ENCODE data around the gene MPP3.

DNA sequence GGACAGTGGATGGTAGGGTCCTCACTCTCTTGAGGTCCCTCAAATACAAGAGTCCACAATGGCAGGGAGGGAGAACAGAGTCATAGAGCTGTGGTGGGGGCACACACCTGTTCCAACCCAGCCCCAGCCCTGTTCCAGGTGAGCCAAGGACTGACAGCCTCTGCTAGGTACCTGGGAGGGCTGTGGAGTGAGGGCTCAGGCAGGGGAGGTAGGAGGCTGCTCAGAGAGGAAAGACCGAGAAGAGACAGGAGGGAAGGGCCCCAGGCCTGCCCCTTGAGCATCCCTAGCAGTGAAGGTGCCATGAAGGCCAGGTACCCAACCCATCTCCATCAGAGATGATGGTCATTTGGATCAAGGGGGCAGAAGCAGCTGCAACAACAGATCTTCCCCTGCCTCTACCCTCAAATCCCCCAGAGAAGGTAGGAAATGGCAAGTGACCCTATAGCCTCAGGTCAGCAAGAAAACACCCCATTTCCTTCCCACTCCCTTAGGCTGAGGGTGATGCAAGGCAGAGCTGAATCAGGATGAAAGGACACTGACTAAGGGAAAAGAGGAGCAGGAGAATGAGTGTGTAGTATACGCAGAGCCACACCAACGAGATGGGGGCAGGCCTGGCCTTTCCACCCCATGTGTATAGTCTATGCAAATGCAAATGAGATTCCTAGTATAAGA, 42.7 kb upstream of the MPP3 start:
- no peak for TF ChIP-seq POLR2AphosphoS5 (IDR thresholded peaks at IDR 0.05; ENCODE audit: insufficient read depth in 1 of 2, low read depth in 1 of 2)
- TF ChIP-seq CTCF (IDR thresholded peaks at IDR 0.05): no peak
- no peak for TF ChIP-seq POLR2A (IDR thresholded peaks at IDR 0.05)
